Type B pancreatic cell (in vitro differentiated cells): Measurements from ENCODE around the gene MATK. TPM values are rescaled to one million over a fixed set of nuclear protein-coding genes. Genes with fewer than 3 reads are reported as not detected.
A peak's percentile ranks its signal among the peaks of the same experiment; 100 is the strongest.
"Not testable (repeated sequence)": the region's sequence is repeated elsewhere in the genome, so short reads cannot be mapped to it uniquely, and the experiment has no call there.

Experiments used
- DNase-seq: peaks from one replicate; pipeline ENCODE4 v3.0.0; 2021; ENCODE audit warnings: mixed read lengths; ENCODE audit not compliant: unreplicated experiment; ENCODE audit errors: extremely low spot score
- H3K27ac Mint-ChIP-seq: 2 replicates; pipeline ENCODE4 v1.8.0; 2021; ENCODE audit warnings: mild to moderate bottlenecking, mixed read lengths
- H3K27me3 Mint-ChIP-seq: 2 replicates; pipeline ENCODE4 v1.8.0; 2021; ENCODE audit warnings: mixed read lengths
- H3K36me3 Mint-ChIP-seq: 2 replicates; pipeline ENCODE4 v1.8.0; 2021; ENCODE audit warnings: mixed read lengths
- H3K4me1 Mint-ChIP-seq: one replicate; pipeline ENCODE4 v1.8.0; 2021; ENCODE audit warnings: mixed read lengths; ENCODE audit not compliant: unreplicated experiment
- H3K4me3 Mint-ChIP-seq: 2 replicates; pipeline ENCODE4 v1.8.0; 2021; ENCODE audit warnings: mild to moderate bottlenecking, mixed read lengths
- H3K9me3 Mint-ChIP-seq: 2 replicates; pipeline ENCODE4 v1.8.0; 2021; ENCODE audit warnings: mixed read lengths
- total RNA-seq: library from RNA; stranded (reverse); gene quantifications from 2 replicates; pipeline ENCODE4 v1.2.1, GENCODE V29; 2021; ENCODE audit warnings: low replicate concordance
- TF ChIP-seq, protein P1 (sequence below): fragments of 200-600 bp; sonication (generic); conservative IDR thresholded peaks from 2 replicates; pipeline ENCODE4 v1.5.0; 2021; ENCODE audit warnings: antibody characterized with exemption, mild to moderate bottlenecking

Gene MATK
- total RNA-seq, 1 donor from 2014 or later, result 1.6 TPM

DNA sequence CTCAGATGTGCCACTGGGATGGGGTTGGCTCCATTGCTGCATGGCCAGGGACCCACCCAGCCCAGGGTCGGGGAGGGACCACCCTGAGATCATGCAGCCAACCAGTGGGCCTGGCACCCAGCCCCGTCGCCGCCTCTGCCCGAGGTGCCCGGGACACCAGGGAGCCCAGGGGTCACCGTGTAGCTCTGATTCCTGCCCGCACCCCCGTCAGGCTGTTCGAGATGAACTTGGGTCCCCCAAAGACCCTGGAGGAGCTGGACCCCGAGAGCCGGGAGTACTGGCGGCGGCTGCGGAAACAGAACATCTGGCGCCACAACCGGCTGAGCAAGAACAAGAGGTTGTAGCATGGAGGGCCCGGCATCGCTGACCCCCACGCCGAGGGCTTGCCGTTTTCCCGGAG is 19.1 kb downstream of the MATK start:
- Mint-ChIP-seq H3K27ac (no peak overlapping the region), H3K36me3 (peaks cover 5% of the 10 kb centered on the region), H3K4me1 (peaks cover 7% of the 10 kb centered on the region), H3K27me3 (no peaks in the 10 kb centered on the region), H3K4me3 (no peak overlapping the region), H3K9me3 (no peaks in the 10 kb centered on the region)
- no peak for DNase-seq
- TF ChIP-seq, protein P1, sequence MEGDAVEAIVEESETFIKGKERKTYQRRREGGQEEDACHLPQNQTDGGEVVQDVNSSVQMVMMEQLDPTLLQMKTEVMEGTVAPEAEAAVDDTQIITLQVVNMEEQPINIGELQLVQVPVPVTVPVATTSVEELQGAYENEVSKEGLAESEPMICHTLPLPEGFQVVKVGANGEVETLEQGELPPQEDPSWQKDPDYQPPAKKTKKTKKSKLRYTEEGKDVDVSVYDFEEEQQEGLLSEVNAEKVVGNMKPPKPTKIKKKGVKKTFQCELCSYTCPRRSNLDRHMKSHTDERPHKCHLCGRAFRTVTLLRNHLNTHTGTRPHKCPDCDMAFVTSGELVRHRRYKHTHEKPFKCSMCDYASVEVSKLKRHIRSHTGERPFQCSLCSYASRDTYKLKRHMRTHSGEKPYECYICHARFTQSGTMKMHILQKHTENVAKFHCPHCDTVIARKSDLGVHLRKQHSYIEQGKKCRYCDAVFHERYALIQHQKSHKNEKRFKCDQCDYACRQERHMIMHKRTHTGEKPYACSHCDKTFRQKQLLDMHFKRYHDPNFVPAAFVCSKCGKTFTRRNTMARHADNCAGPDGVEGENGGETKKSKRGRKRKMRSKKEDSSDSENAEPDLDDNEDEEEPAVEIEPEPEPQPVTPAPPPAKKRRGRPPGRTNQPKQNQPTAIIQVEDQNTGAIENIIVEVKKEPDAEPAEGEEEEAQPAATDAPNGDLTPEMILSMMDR, result no peak

DNA sequence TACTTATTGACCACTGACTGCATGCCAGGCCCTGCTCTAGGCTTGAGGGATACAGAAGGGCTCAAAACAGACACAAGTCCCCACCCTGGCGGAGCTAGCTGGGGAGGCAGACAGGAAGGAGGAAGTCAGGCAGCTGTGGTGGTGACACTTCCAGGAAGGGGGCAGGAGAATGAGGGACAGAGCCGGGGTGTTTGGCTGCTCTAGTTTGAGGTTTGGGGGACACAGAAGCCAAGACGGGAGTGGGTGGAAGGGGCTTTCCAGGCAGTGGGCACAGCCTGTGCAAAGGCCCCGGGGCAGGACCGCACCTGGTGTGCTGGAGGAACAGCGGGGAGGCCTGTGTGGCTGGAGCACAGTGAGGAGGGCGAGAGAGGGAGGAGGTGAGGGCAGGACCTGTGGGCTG is 19.7 kb downstream of the MATK start:
- peaks cover 5% of the 10 kb centered on the region for H3K36me3 Mint-ChIP-seq
- no peak overlapping the region for H3K4me3 Mint-ChIP-seq
- H3K4me1 Mint-ChIP-seq, result peaks cover 11% of the 10 kb centered on the region
- DNase-seq, result no peak
- no peaks in the 10 kb centered on the region for H3K27me3 Mint-ChIP-seq
- no peak overlapping the region for H3K27ac Mint-ChIP-seq
- TF ChIP-seq, protein P1, result no peak
- H3K9me3 Mint-ChIP-seq, result no peaks in the 10 kb centered on the region

DNA sequence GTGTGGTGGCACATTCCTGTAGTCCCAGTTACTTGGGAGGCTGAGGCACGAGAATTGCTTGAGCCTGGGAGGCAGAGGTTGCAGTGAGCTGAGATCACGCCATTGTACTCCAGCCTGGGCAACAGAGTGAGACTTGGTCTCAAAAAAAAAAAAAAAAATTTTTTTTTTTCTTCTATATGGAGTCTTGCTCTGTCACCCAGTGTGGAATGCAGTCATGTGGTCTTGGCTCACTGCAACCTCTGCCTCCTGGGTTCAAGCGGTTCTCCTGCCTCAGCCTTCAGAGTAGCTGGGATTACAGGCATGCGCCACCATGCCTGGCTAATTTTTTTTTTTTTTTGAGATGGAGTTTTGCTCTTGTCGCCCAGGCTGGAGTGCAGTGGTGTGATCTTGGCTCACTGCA is 20.4 kb downstream of the MATK start:
- peaks cover 12% of the 10 kb centered on the region for H3K4me1 Mint-ChIP-seq
- not testable (repeated sequence) for H3K9me3 Mint-ChIP-seq, H3K27ac Mint-ChIP-seq, H3K4me3 Mint-ChIP-seq, H3K36me3 Mint-ChIP-seq, H3K27me3 Mint-ChIP-seq, DNase-seq

DNA sequence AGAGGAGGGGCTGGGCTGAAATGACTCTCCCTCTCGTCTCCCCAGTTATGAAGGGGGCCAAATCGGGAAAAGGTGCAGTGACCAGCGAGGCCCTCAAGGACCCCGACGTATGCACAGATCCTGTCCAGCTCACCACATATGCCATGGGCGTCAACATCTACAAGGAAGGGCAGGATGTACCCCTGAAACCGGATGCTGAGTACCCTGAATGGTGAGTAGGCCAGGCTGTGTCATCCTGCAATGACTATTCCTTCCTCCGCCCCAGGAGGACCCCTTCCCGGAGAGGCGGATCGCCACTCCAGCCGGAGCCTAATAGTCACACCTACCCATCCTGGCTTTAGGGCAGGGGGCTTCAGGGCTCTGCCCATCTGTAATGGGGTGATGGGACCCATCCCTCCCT is 21.1 kb downstream of the MATK start:
- no peaks in the 10 kb centered on the region for H3K27me3 Mint-ChIP-seq
- no peak overlapping the region for H3K27ac Mint-ChIP-seq
- DNase-seq, result no peak
- no peak overlapping the region for H3K4me3 Mint-ChIP-seq
- H3K9me3 Mint-ChIP-seq, result no peaks in the 10 kb centered on the region
- TF ChIP-seq, protein P1, result no peak
- peaks cover 12% of the 10 kb centered on the region for H3K4me1 Mint-ChIP-seq
- peaks cover 5% of the 10 kb centered on the region for H3K36me3 Mint-ChIP-seq

DNA sequence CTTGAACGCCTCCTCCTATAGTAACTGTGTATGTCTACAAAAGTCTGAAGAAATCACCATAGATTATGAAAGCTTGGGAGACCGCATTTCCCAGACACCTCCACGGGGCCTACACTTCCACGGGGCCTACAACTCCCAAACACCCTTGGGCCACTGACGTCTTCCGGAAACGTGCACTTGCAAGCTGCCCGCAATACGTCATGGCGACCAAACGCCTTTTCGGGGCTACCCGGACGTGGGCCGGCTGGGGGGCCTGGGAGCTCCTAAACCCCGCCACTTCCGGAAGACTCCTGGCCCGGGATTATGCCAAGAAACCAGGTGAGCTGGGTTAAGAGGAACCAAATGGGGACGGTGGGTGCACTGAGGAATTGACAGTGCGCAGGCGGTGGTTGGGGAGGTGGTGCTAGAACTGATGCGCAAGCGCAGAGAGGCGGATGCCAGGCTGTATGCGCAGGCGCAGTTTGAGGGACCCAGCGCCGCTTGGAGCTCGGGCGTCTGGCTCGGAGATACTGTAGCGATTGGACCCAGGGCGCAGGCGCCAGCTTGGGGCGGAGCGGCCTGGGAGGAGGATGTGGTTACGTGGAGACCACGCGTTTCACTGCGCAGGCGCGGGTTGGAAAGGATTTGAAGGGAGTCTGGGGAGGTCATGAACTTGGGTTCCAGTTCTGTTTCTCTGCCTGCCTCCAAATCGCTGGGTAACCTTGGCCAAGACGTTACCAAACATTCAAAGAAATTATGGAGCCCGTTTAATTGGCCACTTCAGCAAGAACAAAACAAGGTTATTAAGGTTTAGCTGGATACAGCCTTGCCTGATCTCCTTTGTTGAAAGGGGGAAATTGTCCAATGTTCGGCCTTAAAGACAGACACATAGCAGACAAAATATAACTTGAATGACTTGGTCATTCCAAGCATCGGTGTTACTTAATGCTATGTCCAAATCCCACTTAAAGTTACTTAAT is 23.4 kb downstream of the MATK start, which contains the start of gene MRPL54:
MRPL54 (plus strand) TSS at position 182 of the 959 bp plus-strand sequence; CDS start at position 201, 19 bp downstream.
- peak within 1 kb of the TSS; percentile 99 for H3K27ac Mint-ChIP-seq
- H3K4me3 Mint-ChIP-seq, result peak within 1 kb of the TSS; percentile 99
- TF ChIP-seq, protein P1, result no peak
- H3K4me1 Mint-ChIP-seq, result peaks cover 12% of the 10 kb centered on the region
- H3K9me3 Mint-ChIP-seq, result no peaks in the 10 kb centered on the region
- peak; percentile 100 for DNase-seq
- no peaks in the 10 kb centered on the region for H3K27me3 Mint-ChIP-seq
- H3K36me3 Mint-ChIP-seq, result peaks cover 5% of the 10 kb centered on the region

GRCh38 chr19:3762130-3762473 is 24.1 kb downstream of the MATK start:
- Mint-ChIP-seq H3K36me3 (peaks cover 5% of the 10 kb centered on the region), H3K9me3 (no peaks in the 10 kb centered on the region), H3K4me3 (peak overlapping the region; percentile 99), H3K27me3 (no peaks in the 10 kb centered on the region), H3K27ac (peak overlapping the region; percentile 99), H3K4me1 (peaks cover 12% of the 10 kb centered on the region)
- TF ChIP-seq, protein P1, result no peak
- DNase-seq, result no peak
